ENCODE measurements around the gene SLC9C1.
"Not testable (repeated sequence)": the region's sequence is repeated elsewhere in the genome, so short reads cannot be mapped to it uniquely, and the experiment has no call there.

Gene SLC9C1

GRCh38 chr3:112197131-112197530 lies 96.9 kb downstream of the SLC9C1 start:
- Mint-ChIP-seq H3K36me3 (ENCODE audit: low read depth) (peaks cover under 1% of the 10 kb centered on the region), H3K4me1 (ENCODE audit: low read depth) (no peaks in the 10 kb centered on the region), H3K4me3 (no peak overlapping the region), H3K27me3 (no peaks in the 10 kb centered on the region), H3K9me3 (peaks cover 28% of the 10 kb centered on the region), H3K27ac (no peak overlapping the region)
- no peak for DNase-seq

GRCh38 chr3:112187300-112187699 lies 106.7 kb downstream of the SLC9C1 start:
- H3K27me3 Mint-ChIP-seq = peaks cover 13% of the 10 kb centered on the region
- peaks cover 17% of the 10 kb centered on the region for H3K9me3 Mint-ChIP-seq
- peaks cover 2% of the 10 kb centered on the region for H3K36me3 Mint-ChIP-seq (ENCODE audit: low read depth)
- no peak overlapping the region for H3K27ac Mint-ChIP-seq
- DNase-seq = no peak
- H3K4me1 Mint-ChIP-seq (ENCODE audit: low read depth) = peaks cover 1% of the 10 kb centered on the region
- no peak overlapping the region for H3K4me3 Mint-ChIP-seq

- H3K4me3 Mint-ChIP-seq = not testable (repeated sequence)
Observed at GRCh38 chr3:112185423-112186035, 108.5 kb downstream of the SLC9C1 start.

GRCh38 chr3:112175646-112176045 lies 118.4 kb downstream of the SLC9C1 start:
- H3K9me3 Mint-ChIP-seq = no peaks in the 10 kb centered on the region
- no peak overlapping the region for H3K27ac Mint-ChIP-seq
- H3K4me3 Mint-ChIP-seq = no peak overlapping the region
- H3K4me1 Mint-ChIP-seq (ENCODE audit: low read depth) = no peaks in the 10 kb centered on the region
- H3K36me3 Mint-ChIP-seq (ENCODE audit: low read depth) = no peaks in the 10 kb centered on the region
- no peaks in the 10 kb centered on the region for H3K27me3 Mint-ChIP-seq
- no peak for DNase-seq

More at GRCh38 chr3:112185423-112186035, 108.5 kb downstream of the SLC9C1 start:
- H3K27ac Mint-ChIP-seq; DNase-seq; H3K9me3 Mint-ChIP-seq; H3K4me1 Mint-ChIP-seq (ENCODE audit: low read depth); H3K36me3 Mint-ChIP-seq (ENCODE audit: low read depth): not testable (repeated sequence)
- peaks cover 12% of the 10 kb centered on the region for H3K27me3 Mint-ChIP-seq

- Mint-ChIP-seq H3K9me3 (no peaks in the 10 kb centered on the region), H3K4me1 (ENCODE audit: low read depth) (no peaks in the 10 kb centered on the region), H3K27ac (no peak overlapping the region), H3K4me3 (no peak overlapping the region), H3K27me3 (no peaks in the 10 kb centered on the region), H3K36me3 (ENCODE audit: low read depth) (no peaks in the 10 kb centered on the region)
- DNase-seq = no peak
Observed at GRCh38 chr3:112175037-112175436, 119.0 kb downstream of the SLC9C1 start.

- H3K36me3 Mint-ChIP-seq (ENCODE audit: low read depth) = no peaks in the 10 kb centered on the region
- DNase-seq = no peak
- no peak overlapping the region for H3K27ac Mint-ChIP-seq
Observed at GRCh38 chr3:112171144-112171543, 122.9 kb downstream of the SLC9C1 start.

GRCh38 chr3:112170046-112170445 lies 124.0 kb downstream of the SLC9C1 start:
- peaks cover 2% of the 10 kb centered on the region for H3K9me3 Mint-ChIP-seq
- no peak overlapping the region for H3K27ac Mint-ChIP-seq
- no peak overlapping the region for H3K4me3 Mint-ChIP-seq
- no peak for DNase-seq
- H3K4me1 Mint-ChIP-seq (ENCODE audit: low read depth) = no peaks in the 10 kb centered on the region
- H3K36me3 Mint-ChIP-seq (ENCODE audit: low read depth) = no peaks in the 10 kb centered on the region
- peaks cover 3% of the 10 kb centered on the region for H3K27me3 Mint-ChIP-seq

More at GRCh38 chr3:112171144-112171543, 122.9 kb downstream of the SLC9C1 start:
- Mint-ChIP-seq H3K4me3 (no peak overlapping the region), H3K4me1 (ENCODE audit: low read depth) (no peaks in the 10 kb centered on the region), H3K27me3 (peaks cover 2% of the 10 kb centered on the region), H3K9me3 (peaks cover 2% of the 10 kb centered on the region)

- H3K27me3 Mint-ChIP-seq = peaks cover 3% of the 10 kb centered on the region
- no peak overlapping the region for H3K4me3 Mint-ChIP-seq
- no peaks in the 10 kb centered on the region for H3K4me1 Mint-ChIP-seq (ENCODE audit: low read depth)
- DNase-seq = no peak
- no peak overlapping the region for H3K27ac Mint-ChIP-seq
- peaks cover 2% of the 10 kb centered on the region for H3K9me3 Mint-ChIP-seq
- H3K36me3 Mint-ChIP-seq (ENCODE audit: low read depth) = no peaks in the 10 kb centered on the region
Observed at GRCh38 chr3:112167758-112168157, 126.3 kb downstream of the SLC9C1 start.

GRCh38 chr3:112149136-112149535 lies 144.9 kb downstream of the SLC9C1 start:
- Mint-ChIP-seq H3K4me1 (ENCODE audit: low read depth) (peaks cover 3% of the 10 kb centered on the region), H3K4me3 (no peak overlapping the region), H3K27me3 (no peaks in the 10 kb centered on the region), H3K36me3 (ENCODE audit: low read depth) (peaks cover 14% of the 10 kb centered on the region), H3K27ac (no peak overlapping the region), H3K9me3 (peaks cover 40% of the 10 kb centered on the region)
- DNase-seq = no peak

GRCh38 chr3:112143689-112144088 lies 150.3 kb downstream of the SLC9C1 start:
- DNase-seq = no peak
- Mint-ChIP-seq H3K9me3 (peaks cover 34% of the 10 kb centered on the region), H3K4me3 (peak overlapping the region; percentile 48), H3K27me3 (no peaks in the 10 kb centered on the region), H3K36me3 (ENCODE audit: low read depth) (peaks cover 14% of the 10 kb centered on the region), H3K27ac (peak overlapping the region; percentile 92), H3K4me1 (ENCODE audit: low read depth) (peaks cover 30% of the 10 kb centered on the region)

- Mint-ChIP-seq H3K4me1 (ENCODE audit: low read depth) (peaks cover 30% of the 10 kb centered on the region), H3K27ac (peak overlapping the region; percentile 92), H3K4me3 (peak overlapping the region; percentile 48), H3K9me3 (peaks cover 31% of the 10 kb centered on the region), H3K36me3 (ENCODE audit: low read depth) (peaks cover 14% of the 10 kb centered on the region), H3K27me3 (no peaks in the 10 kb centered on the region)
- DNase-seq = no peak
Observed at GRCh38 chr3:112143251-112143650, 150.8 kb downstream of the SLC9C1 start.

- no peak overlapping the region for H3K4me3 Mint-ChIP-seq
- no peak overlapping the region for H3K27ac Mint-ChIP-seq
- peaks cover 7% of the 10 kb centered on the region for H3K36me3 Mint-ChIP-seq (ENCODE audit: low read depth)
- peaks cover 47% of the 10 kb centered on the region for H3K4me1 Mint-ChIP-seq (ENCODE audit: low read depth)
- H3K9me3 Mint-ChIP-seq = peaks cover 16% of the 10 kb centered on the region
- no peaks in the 10 kb centered on the region for H3K27me3 Mint-ChIP-seq
- no peak for DNase-seq
Observed at GRCh38 chr3:112141293-112141692, 152.7 kb downstream of the SLC9C1 start.

GRCh38 chr3:112140584-112140983 lies 153.4 kb downstream of the SLC9C1 start:
- H3K9me3 Mint-ChIP-seq = peaks cover 12% of the 10 kb centered on the region
- H3K27ac Mint-ChIP-seq = no peak overlapping the region
- H3K4me1 Mint-ChIP-seq (ENCODE audit: low read depth) = peaks cover 54% of the 10 kb centered on the region
- no peak for DNase-seq
- H3K27me3 Mint-ChIP-seq = no peaks in the 10 kb centered on the region
- H3K4me3 Mint-ChIP-seq = no peak overlapping the region
- H3K36me3 Mint-ChIP-seq (ENCODE audit: low read depth) = peaks cover 7% of the 10 kb centered on the region

- Mint-ChIP-seq H3K9me3 (peaks cover 3% of the 10 kb centered on the region), H3K36me3 (ENCODE audit: low read depth) (no peaks in the 10 kb centered on the region), H3K4me3 (no peak overlapping the region), H3K27me3 (no peaks in the 10 kb centered on the region), H3K4me1 (ENCODE audit: low read depth) (peaks cover 67% of the 10 kb centered on the region), H3K27ac (no peak overlapping the region)
- no peak for DNase-seq
Observed at GRCh38 chr3:112138219-112138969, 155.6 kb downstream of the SLC9C1 start.

- DNase-seq = no peak
- Mint-ChIP-seq H3K9me3 (no peaks in the 10 kb centered on the region), H3K27ac (no peak overlapping the region), H3K36me3 (ENCODE audit: low read depth) (no peaks in the 10 kb centered on the region), H3K4me3 (no peak overlapping the region), H3K4me1 (ENCODE audit: low read depth) (peaks cover 67% of the 10 kb centered on the region), H3K27me3 (no peaks in the 10 kb centered on the region)
Observed at GRCh38 chr3:112137781-112138180, 156.2 kb downstream of the SLC9C1 start.

Measured in activated T-cell treated with anti-CD3 and anti-CD28 coated beads, Interleukin-2, amount 50 U/mL, for 24 hours (primary cell).